22Rv1 (cell line): Measurements from ENCODE around the gene TTC21A.
"Not testable (repeated sequence)": the region's sequence is repeated elsewhere in the genome, so short reads cannot be mapped to it uniquely, and the experiment has no call there.

Experiments
- CTCF ChIP-seq: fragments of 450-650 bp; IDR thresholded peaks from 2 replicates; pipeline ENCODE4 v1.5.1; 2017; ENCODE audit warnings: mild to moderate bottlenecking
- ZFX ChIP-seq: fragments of 450-650 bp; IDR thresholded peaks from 2 replicates; pipeline ENCODE4 v1.6.1; 2017; ENCODE audit warnings: antibody characterized with exemption, borderline replicate concordance

- TF ChIP-seq CTCF, ZFX: not testable (repeated sequence)
Observed at GRCh38 chr3:39170877-39171276, 63.4 kb downstream of the TTC21A start.
